Ovary (tissue), 3 donors: ENCODE measurements around the gene PSMD11.

Source experiments
- CTCF ChIP-seq, 3 donors: fragments of 450-650 bp in 2 of 3; fragments of 200-600 bp in 1 of 3; IDR thresholded peaks; one replicate each; pipeline versions ENCODE4 v1.5.1 to v1.8.0; 2016 to 2022; ENCODE audit warnings: antibody characterized with exemption in 3 of 3, mild to moderate bottlenecking in 1 of 3
- EP300 ChIP-seq: sonication (generic); formaldehyde crosslinking; IDR thresholded peaks from one replicate; pipeline ENCODE4 v1.6.1; 2017; ENCODE audit warnings: antibody characterized with exemption
- POLR2A ChIP-seq: fragments of 450-650 bp; IDR thresholded peaks from one replicate; pipeline ENCODE4 v1.6.1; 2017; ENCODE audit warnings: antibody characterized with exemption, mild to moderate bottlenecking, moderate library complexity
- donor health status: DM: no; HTN: no; CAD: no.

- TF ChIP-seq CTCF (IDR thresholded peaks at IDR 0.05) (no peak), POLR2A (no peak), EP300 (no peak)
Measured at GRCh38 chr17:32452281-32452680, 8.0 kb downstream of the PSMD11 start.
